Mesothelial cell of epicardium (in vitro differentiated cells): ENCODE measurements around the gene CEP76. TPM values are rescaled to one million over a fixed set of nuclear protein-coding genes. Genes with fewer than 3 reads are reported as not detected.

ENCODE experiments used
- DNase-seq, 2 experiments: peaks; one replicate each; pipeline ENCODE4 v3.0.0; 2021; ENCODE audit warnings: low spot score in 2 of 2; ENCODE audit not compliant: unreplicated experiment in 2 of 2
- H3K27ac Mint-ChIP-seq: 2 replicates; pipeline ENCODE4 v1.8.0; 2021; ENCODE audit warnings: mixed read lengths
- H3K27me3 Mint-ChIP-seq: 2 replicates; pipeline ENCODE4 v1.8.0; 2021; ENCODE audit warnings: low read depth, mixed read lengths
- H3K36me3 Mint-ChIP-seq: 2 replicates; pipeline ENCODE4 v1.8.0; 2021; ENCODE audit warnings: mixed read lengths
- H3K4me1 Mint-ChIP-seq: 2 replicates; pipeline ENCODE4 v1.8.0; 2021; ENCODE audit warnings: mixed read lengths
- H3K4me3 Mint-ChIP-seq: 2 replicates; pipeline ENCODE4 v1.8.0; 2021; ENCODE audit warnings: mild to moderate bottlenecking, moderate library complexity, mixed read lengths
- H3K9me3 Mint-ChIP-seq: 2 replicates; pipeline ENCODE4 v1.8.0; 2021; ENCODE audit warnings: mixed read lengths
- total RNA-seq: library from RNA; stranded (reverse); gene quantifications from 3 replicates; pipeline ENCODE4 v1.2.1, GENCODE V29; 2021
- TF ChIP-seq, protein P1 (sequence below): fragments of 200-600 bp; sonication (generic); IDR thresholded peaks from one replicate; pipeline ENCODE4 v1.5.0; 2021; ENCODE audit warnings: antibody characterized with exemption; ENCODE audit not compliant: unreplicated experiment

Gene CEP76
- total RNA-seq, 1 donor from 2014 or later = 9.6 TPM

DNA sequence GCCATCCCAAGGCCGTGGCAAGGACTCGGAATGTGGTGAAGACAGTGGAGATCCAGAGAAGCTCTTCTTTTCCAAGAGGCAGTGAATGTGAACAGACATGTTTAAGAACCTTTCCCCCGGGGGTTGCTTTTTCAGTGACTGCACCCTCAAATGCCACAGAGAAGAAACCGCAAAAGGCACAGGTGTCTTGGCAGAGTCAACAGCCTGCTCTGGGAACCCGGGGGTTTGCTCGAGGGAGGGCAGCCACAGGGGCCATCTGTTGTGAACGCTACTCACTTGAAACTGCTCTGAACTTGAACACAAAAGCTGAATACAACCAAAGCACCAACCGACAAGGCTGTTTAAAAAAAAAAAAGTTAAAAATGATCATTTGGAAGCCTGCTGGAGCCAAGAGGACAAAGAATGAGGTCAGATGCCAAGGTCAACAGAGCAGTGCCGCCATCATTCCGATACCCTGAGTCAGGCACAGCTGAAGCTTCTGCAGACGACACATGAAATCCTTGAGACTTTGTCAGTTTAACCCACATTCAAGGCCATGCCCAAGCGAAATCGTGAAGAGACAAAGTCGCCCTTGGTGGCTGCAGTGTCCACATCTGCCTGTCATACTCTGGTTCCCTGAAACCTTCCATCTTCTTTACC, 47.7 kb upstream of the CEP76 start:
- TF ChIP-seq, protein P1, sequence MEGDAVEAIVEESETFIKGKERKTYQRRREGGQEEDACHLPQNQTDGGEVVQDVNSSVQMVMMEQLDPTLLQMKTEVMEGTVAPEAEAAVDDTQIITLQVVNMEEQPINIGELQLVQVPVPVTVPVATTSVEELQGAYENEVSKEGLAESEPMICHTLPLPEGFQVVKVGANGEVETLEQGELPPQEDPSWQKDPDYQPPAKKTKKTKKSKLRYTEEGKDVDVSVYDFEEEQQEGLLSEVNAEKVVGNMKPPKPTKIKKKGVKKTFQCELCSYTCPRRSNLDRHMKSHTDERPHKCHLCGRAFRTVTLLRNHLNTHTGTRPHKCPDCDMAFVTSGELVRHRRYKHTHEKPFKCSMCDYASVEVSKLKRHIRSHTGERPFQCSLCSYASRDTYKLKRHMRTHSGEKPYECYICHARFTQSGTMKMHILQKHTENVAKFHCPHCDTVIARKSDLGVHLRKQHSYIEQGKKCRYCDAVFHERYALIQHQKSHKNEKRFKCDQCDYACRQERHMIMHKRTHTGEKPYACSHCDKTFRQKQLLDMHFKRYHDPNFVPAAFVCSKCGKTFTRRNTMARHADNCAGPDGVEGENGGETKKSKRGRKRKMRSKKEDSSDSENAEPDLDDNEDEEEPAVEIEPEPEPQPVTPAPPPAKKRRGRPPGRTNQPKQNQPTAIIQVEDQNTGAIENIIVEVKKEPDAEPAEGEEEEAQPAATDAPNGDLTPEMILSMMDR = no peak
- H3K36me3 Mint-ChIP-seq = no peaks in the 10 kb centered on the region
- DNase-seq = no peak
- no peak overlapping the region for H3K4me3 Mint-ChIP-seq
- no peaks in the 10 kb centered on the region for H3K9me3 Mint-ChIP-seq
- H3K27ac Mint-ChIP-seq = no peak overlapping the region
- H3K27me3 Mint-ChIP-seq = no peaks in the 10 kb centered on the region
- H3K4me1 Mint-ChIP-seq = no peaks in the 10 kb centered on the region

DNA sequence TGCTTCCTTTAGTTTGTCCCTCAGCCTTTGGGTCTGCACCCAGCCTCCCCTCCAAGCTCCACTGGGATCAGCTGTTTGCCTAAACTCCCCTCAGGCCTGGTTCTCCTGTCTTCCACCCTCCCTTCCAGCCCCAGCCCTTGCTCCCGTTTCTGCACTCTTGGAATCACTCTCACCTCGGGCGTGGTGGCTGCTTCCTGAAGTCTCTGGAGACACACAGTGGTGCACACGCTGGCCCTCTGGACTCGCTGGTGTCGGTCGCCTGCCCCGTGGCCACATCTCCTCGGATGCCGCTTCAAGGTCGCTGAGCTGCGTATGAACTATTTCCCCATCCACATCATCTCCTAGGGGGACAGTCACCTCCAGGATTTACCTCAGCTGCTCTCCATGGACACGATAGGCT, 46.6 kb upstream of the CEP76 start:
- DNase-seq = no peak
- TF ChIP-seq, protein P1 = no peak
- no peaks in the 10 kb centered on the region for H3K9me3 Mint-ChIP-seq
- H3K27me3 Mint-ChIP-seq = no peaks in the 10 kb centered on the region
- H3K36me3 Mint-ChIP-seq = no peaks in the 10 kb centered on the region
- no peaks in the 10 kb centered on the region for H3K4me1 Mint-ChIP-seq
- no peak overlapping the region for H3K4me3 Mint-ChIP-seq
- no peak overlapping the region for H3K27ac Mint-ChIP-seq

DNA sequence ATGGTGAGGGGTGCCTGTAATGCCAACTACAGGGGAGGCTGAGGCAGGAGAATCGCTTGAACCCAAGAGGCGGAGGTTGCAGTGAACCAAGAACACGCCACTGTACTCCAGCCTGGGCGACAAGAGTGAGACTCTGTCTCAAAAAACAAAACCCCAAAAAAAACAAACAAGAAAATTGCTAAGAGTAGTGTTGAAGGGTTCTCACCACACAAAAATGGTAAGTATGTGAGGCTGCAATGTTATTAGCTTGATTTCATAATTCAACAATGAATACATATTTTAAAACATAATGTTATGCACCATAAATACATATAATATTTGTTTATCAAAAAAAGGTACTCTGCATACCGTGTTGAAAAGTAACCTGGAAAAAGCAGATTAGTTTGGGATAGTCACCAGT, 46.1 kb upstream of the CEP76 start:
- Mint-ChIP-seq H3K4me3 (no peak overlapping the region), H3K36me3 (no peaks in the 10 kb centered on the region), H3K27ac (no peak overlapping the region), H3K27me3 (no peaks in the 10 kb centered on the region), H3K4me1 (no peaks in the 10 kb centered on the region), H3K9me3 (no peaks in the 10 kb centered on the region)
- no peak for DNase-seq
- TF ChIP-seq, protein P1 = no peak

DNA sequence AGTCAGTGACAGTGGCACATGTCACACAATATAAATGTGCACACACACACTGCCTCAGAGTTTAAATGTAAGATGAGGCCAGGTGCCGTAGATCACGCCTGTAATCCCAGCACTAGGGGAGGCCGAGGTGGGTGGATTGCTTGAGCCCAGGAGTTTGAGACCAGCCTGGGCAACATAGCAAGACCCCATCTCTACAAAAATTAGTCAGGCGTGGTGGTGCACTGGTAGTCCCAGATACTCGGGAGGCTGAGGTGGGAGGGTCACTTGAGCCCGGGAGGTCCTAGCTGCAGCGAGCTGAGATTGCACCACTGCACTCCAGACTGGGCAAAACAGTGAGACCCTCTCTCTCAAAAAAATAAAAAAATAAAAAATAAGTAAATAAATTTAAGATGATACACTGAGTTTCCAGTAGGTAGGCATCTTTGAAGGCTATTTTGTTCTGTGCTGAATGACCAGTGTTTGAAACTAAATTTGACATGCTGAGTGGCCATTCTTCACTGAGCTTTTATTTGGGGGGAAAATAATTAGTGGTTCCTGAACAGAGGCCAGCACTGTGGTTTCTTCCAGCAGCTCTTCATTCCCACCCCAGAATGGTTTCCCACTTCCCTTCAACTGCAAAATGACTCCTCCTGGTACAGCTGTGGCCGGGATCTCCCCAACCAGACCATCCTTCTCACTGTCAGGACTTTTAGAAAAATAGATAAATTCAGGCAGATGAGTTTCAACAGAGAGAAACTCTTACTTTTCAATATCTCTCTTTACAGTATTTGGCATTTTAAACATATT, 45.2 kb upstream of the CEP76 start:
- Mint-ChIP-seq H3K27ac (no peak overlapping the region), H3K27me3 (no peaks in the 10 kb centered on the region), H3K36me3 (no peaks in the 10 kb centered on the region), H3K9me3 (no peaks in the 10 kb centered on the region), H3K4me1 (no peaks in the 10 kb centered on the region), H3K4me3 (no peak overlapping the region)
- DNase-seq = no peak
- TF ChIP-seq, protein P1 = no peak

GRCh38 chr18:12745095-12745795, 42.7 kb upstream of the CEP76 start:
- no peak for DNase-seq
- H3K9me3 Mint-ChIP-seq = no peaks in the 10 kb centered on the region
- TF ChIP-seq, protein P1 = no peak
- no peak overlapping the region for H3K4me3 Mint-ChIP-seq
- H3K27me3 Mint-ChIP-seq = no peaks in the 10 kb centered on the region
- H3K27ac Mint-ChIP-seq = no peak overlapping the region
- H3K4me1 Mint-ChIP-seq = peaks cover 5% of the 10 kb centered on the region
- no peaks in the 10 kb centered on the region for H3K36me3 Mint-ChIP-seq
